NB4 (cell line): ENCODE data around the gene PARD6G.
"Not testable (repeated sequence)": the region's sequence is repeated elsewhere in the genome, so short reads cannot be mapped to it uniquely, and the experiment has no call there.

ENCODE experiments used
- DNase-seq: peaks from one replicate; pipeline ENCODE4 v3.0.0; 2010; ENCODE audit warnings: low read depth
- H3K4me3 ChIP-seq: one replicate; pipeline ENCODE4 v1.5.1; 2011; ENCODE audit warnings: mild to moderate bottlenecking, low read depth, low read length, moderate library complexity
- CTCF ChIP-seq: IDR thresholded peaks from one replicate; pipeline ENCODE4 v1.5.1; 2012; ENCODE audit warnings: low read depth, low read length
- MAX ChIP-seq: IDR thresholded peaks from 2 replicates; pipeline ENCODE4 v1.6.1; 2011; ENCODE audit warnings: low read depth, low read length
- MYC ChIP-seq: IDR thresholded peaks from 2 replicates; pipeline ENCODE4 v1.6.1; 2011; ENCODE audit warnings: low read depth, low read length
- POLR2A ChIP-seq: IDR thresholded peaks from 2 replicates; pipeline ENCODE4 v1.6.1; 2011; ENCODE audit warnings: mild to moderate bottlenecking; ENCODE audit not compliant: insufficient read length; ENCODE audit errors: extremely low read depth

The PARD6G gene

DNA sequence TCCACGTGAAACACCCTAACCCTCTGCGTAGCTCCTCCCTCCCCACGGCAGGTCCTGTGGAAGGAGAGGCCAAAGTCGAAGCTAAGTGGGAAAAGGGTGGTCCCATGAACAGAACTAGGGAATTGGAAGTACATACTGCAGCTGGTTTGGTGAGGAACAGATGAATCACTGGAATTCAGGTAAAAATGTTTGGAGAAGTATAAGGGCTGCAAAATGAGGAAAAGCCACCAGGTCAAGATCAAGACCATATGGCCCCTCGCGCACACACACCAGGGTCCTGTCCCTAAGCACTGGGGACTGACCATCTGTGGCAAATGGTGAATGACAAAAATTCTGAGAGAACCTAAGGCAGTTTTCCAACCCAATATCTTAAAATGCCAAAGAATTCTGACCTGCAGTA is 3.1 kb downstream of the PARD6G start:
- no peak overlapping the region for H3K4me3 ChIP-seq
- TF ChIP-seq MYC (no peak), CTCF (no peak), POLR2A (no peak), MAX (no peak)
- DNase-seq, result no peak

DNA sequence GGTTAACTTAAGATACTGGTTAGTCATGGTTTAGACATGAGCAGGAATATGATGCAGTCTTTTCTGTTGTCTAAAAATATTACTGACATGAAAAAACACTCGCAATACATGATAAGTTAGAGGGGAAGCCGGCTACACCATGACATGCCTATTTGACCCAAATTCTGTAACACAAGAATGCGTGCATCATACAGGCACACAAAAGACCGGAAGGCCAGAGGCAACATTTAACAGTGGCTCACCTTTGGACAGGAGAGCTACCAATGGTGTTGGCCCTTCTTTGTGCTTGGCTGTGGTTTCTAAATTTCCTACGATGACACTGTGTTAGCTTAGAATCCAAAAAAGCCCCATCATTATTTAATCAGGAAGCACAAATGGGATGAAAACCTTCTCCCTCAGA is 4.1 kb downstream of the PARD6G start:
- no peak for DNase-seq
- H3K4me3 ChIP-seq, result no peak overlapping the region
- no peak for TF ChIP-seq CTCF
- TF ChIP-seq MAX, result no peak
- no peak for TF ChIP-seq POLR2A
- no peak for TF ChIP-seq MYC

DNA sequence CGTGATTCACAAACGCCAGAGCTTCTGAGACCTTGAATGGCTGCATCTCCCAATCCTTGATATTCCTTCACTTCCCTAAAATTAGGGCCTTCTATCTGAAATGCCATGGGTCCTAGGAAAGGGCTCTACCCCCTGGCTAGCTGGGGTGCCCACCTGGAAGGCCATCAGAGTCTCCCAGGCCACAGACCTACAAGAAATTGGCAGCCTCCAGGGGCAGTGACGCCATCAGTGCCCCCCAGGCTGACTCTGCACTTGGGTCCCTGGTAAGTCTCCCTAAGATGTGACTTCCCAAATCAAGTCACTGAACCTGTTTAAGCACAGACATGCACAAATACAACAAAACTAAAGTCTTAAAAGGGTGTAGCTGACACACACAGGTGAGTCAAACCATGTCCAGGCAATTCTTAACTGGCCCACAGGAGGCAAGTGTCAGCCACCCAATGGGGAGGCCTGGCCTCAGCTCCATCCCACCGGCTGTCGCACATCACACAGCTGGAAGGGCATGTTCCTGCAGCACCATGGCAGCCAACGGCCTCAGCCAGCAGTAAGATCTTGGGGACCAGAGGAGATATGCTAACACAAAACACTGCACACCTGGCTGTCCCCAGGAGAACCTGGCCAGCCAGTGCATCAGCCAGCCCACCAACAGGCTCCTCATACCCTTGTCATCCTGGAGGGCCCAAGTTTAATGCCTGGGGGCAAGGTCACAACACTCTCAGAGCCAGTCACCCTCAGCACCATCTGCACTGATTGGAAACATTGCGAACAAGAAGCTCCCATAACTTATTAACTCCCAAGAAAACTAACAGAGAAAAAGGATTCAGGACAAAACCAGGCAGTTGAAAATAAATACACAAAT is 5.2 kb downstream of the PARD6G start:
- no peak overlapping the region for H3K4me3 ChIP-seq
- DNase-seq, result no peak
- TF ChIP-seq MYC (no peak), POLR2A (no peak), CTCF (no peak), MAX (no peak)

- TF ChIP-seq POLR2A (no peak), CTCF (no peak)
- no peak for DNase-seq
- H3K4me3 ChIP-seq, result no peak overlapping the region
These were observed 7.5 kb downstream of the PARD6G start for GRCh38 chr18:80239830-80240229.

- no peak for DNase-seq
- TF ChIP-seq MAX, result no peak
- H3K4me3 ChIP-seq, result no peak overlapping the region
These were observed 8.6 kb downstream of the PARD6G start for GRCh38 chr18:80238651-80239260.

DNA sequence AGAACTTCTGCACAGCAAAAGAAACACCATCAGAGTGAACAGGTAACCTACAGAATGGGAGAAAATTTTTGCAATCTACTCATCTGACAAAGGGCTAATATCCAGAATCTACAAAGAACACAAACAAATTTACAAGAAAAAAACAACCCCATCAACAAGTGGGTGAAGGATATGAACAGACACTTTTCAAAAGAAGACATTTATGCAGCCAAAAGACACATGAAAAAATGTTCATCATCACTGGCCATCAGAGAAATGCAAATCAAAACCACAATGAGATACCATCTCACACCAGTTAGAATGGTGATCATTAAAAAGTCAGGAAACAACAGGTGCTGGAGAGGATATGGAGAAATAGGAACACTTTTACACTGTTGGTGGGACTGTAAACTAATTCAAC is 9.8 kb downstream of the PARD6G start:
- DNase-seq, H3K4me3 ChIP-seq: not testable (repeated sequence)

DNA sequence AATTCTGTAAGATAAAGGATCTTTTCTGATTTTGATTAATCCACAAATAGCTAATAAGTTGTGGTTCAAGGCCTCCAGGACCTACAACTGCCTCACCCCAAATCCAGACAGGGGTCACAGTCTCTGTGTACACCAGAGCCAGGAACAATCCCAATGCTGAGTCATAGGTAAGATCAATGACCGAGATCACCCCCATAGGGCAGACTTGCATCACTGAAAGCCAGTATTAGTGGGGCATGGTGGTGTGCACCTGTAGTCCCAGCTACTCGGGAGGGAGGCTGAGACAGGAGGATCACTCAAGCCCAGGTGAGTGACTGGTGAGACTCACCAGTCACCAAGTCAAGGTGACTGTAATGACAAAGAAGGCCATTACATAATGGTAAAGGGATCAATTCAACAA is 12.9 kb downstream of the PARD6G start:
- no peak for DNase-seq
- no peak overlapping the region for H3K4me3 ChIP-seq
- TF ChIP-seq MAX (no peak), MYC (no peak), POLR2A (no peak), CTCF (no peak)
